Smooth muscle cell of the brain vasculature (primary cell): ENCODE measurements around the gene NT5C3B.

Source experiments
- DNase-seq: peaks from one replicate; pipeline ENCODE4 v3.0.0-alpha.2; 2012; ENCODE audit warnings: low read depth, low spot score

NT5C3B gene

GRCh38 chr17:41810659-41811548 lies 25.1 kb downstream of the NT5C3B start:
- DNase-seq = no peak

- no peak for DNase-seq
These were observed 29.2 kb downstream of the NT5C3B start for GRCh38 chr17:41806685-41807445.

GRCh38 chr17:41803049-41804020 lies 32.7 kb downstream of the NT5C3B start:
- no peak for DNase-seq

- DNase-seq = peak; percentile 57
These were observed 34.4 kb downstream of the NT5C3B start for GRCh38 chr17:41801374-41802271.

GRCh38 chr17:41800601-41801373 lies 35.2 kb downstream of the NT5C3B start:
- DNase-seq = no peak

- no peak for DNase-seq
These were observed 36.7 kb downstream of the NT5C3B start for GRCh38 chr17:41799366-41799765.

GRCh38 chr17:41797377-41797776 lies 38.7 kb downstream of the NT5C3B start:
- no peak for DNase-seq

- DNase-seq = no peak
These were observed 39.7 kb downstream of the NT5C3B start for GRCh38 chr17:41796121-41796895.

- DNase-seq = no peak
These were observed 41.5 kb downstream of the NT5C3B start for GRCh38 chr17:41794540-41794975.

- DNase-seq = no peak
These were observed 42.1 kb downstream of the NT5C3B start for GRCh38 chr17:41793784-41794539.

GRCh38 chr17:41792845-41793783 lies 42.9 kb downstream of the NT5C3B start:
- no peak for DNase-seq

- DNase-seq = no peak
These were observed 49.0 kb downstream of the NT5C3B start for GRCh38 chr17:41787021-41787418.

GRCh38 chr17:41786227-41787020 lies 49.6 kb downstream of the NT5C3B start, which contains the start of gene JUP:
TSS of gene JUP (minus strand) at chr17:41786711. CDS start at chr17:41771854, 14,857 bp downstream.
- peak; percentile 98 for DNase-seq

GRCh38 chr17:41785859-41786226 lies 50.2 kb downstream of the NT5C3B start:
- no peak for DNase-seq

- DNase-seq = no peak
These were observed 50.8 kb downstream of the NT5C3B start for GRCh38 chr17:41785091-41785858.
